NCI-H2029 treated with DMSO at 0.1 percent for 48 hours (cell line): ENCODE data around the gene TBX18.

Experiments used
- DNase-seq: peaks from one replicate; lab custom pipeline; 2025; lab: John Stamatoyannopoulos, UW

Gene TBX18

DNA sequence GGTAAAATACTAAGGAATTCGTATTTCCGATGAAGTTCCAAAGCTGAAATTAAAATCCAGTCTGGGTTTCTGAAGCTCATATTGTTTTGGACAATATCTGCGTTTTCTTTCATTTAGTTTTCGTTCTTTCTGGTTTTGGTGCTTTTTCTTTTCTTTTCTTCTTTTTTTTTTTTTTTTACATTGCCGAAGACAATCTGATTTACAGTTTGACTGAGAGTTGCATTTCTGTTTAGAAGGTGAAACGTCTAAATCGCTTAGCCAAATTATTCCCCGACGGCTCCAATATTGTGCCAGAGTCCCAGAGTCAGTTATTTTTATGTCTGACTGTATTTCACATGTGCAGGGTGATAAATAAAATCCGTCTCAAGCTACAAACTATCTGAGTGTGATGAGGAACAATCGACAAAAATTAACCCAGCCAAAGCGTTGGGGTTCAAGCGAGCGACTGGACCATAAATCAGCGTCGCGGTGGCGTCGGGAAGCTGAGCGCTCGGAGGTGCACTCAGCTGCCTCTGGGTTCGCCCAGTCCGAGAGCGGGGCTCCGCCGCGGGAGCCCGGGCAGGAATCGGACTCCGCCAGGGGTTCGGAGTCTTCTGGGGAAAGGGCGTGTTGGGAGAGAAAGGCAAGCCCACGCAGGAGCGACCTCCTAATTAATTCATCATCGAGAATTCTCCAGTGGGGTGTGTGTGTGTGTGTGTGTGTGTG lies 8.2 kb upstream of the TBX18 start:
- DNase-seq: no peak

GRCh38 chr6:84771756-84772356 lies 7.5 kb upstream of the TBX18 start:
- DNase-seq: no peak

DNA sequence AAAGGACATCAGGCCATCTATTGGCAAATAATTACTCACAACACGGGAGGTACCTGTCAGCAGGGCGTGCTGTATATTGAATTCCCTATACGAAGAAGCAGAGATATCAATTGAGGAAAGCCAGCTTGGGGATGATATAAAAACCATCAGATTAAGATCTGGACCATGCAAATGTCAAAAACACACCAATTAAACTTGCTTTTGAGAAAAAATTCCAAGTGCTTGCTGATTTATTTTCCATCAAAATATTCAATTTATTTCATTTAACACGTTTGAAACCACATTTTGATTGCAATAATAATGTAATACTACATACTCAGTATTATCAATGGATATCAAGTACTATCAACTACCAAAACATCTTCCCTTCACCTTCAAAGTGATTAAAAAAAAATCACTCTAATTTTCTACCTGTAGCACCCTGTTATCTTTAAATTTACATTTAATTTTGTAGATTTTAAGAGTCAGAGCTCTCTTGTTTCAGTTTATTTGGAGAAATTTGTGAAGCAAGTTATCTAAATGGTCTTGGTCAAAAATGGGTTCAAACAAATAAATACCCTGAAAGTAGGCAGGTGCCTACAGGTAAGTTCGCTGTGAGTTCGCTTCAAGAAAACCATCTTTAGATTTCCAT lies 6.8 kb upstream of the TBX18 start:
- DNase-seq: no peak

- DNase-seq: no peak
Observed at GRCh38 chr6:84770521-84770920, 6.1 kb upstream of the TBX18 start.

GRCh38 chr6:84769306-84769705 lies 4.9 kb upstream of the TBX18 start:
- DNase-seq: no peak

GRCh38 chr6:84768442-84769174 lies 4.2 kb upstream of the TBX18 start:
- no peak for DNase-seq

DNA sequence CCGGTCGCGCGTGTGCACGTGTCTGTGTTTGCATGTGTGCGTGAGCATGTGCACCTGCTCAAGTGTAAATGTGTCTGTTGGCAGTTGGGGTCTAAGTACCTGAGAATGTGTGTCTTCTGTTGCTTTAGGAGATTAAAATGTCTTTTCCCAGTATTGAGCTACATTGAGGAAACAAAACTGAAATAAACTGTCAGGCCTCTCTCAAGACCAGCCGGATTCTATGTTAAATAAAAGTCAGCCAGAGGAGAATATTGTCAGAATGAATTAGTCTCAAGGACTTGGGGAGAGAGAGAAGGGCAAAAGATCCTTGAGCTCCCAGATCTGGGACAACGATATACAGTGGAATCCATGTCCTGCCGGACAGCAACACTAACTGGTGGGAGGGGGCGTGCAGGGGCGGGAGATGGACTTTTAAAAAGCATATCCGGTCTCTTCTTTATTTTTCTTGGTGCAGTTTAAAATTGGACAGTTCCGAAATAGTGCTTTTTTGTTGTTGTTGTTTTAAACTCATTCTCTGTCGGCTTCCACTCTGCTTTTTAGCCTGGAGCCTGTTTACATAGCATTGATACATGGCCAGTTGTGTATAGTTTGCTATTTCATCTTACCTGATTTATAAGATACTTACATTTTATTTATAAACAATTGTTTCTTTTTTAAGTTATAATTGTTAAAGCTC lies 3.3 kb upstream of the TBX18 start:
- DNase-seq: no peak

GRCh38 chr6:84766799-84767525 lies 2.6 kb upstream of the TBX18 start:
- no peak for DNase-seq

DNA sequence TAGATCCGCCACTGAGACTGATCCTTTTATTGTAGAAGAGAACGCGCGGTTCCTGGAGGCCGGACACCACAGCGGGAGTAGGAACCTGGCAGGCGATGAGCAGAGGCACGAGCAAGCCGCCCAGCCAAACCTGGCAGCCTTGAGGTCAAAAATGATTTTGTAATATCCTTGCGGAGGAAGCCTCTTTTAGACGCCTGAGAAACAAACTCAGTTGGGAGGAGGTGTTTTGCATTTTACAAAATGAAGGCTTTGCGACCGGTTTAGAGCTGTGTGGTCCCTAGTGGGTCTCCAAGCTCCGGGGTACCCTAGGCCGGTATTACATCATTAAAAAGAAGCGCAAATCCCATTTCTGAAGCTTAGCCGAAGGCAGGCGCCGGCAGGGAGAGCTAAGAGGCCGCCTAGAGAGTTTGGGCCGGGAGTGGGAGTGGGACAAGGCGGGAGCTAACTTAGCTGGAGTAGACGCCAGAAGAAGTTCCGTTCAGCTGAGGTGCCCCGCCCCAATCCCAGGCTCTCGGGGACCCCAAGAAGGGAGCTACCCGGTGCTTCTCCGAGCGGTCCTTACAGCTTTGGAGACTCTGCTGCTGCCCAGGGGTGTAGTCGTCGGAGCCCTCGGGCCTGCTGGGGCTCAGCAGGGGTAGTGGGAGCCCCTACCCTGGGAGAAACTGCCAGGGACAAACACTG lies 1.9 kb upstream of the TBX18 start:
- DNase-seq: no peak

- DNase-seq: no peak
Observed at GRCh38 chr6:84763886-84764331, 489 bp downstream of the TBX18 start.

DNA sequence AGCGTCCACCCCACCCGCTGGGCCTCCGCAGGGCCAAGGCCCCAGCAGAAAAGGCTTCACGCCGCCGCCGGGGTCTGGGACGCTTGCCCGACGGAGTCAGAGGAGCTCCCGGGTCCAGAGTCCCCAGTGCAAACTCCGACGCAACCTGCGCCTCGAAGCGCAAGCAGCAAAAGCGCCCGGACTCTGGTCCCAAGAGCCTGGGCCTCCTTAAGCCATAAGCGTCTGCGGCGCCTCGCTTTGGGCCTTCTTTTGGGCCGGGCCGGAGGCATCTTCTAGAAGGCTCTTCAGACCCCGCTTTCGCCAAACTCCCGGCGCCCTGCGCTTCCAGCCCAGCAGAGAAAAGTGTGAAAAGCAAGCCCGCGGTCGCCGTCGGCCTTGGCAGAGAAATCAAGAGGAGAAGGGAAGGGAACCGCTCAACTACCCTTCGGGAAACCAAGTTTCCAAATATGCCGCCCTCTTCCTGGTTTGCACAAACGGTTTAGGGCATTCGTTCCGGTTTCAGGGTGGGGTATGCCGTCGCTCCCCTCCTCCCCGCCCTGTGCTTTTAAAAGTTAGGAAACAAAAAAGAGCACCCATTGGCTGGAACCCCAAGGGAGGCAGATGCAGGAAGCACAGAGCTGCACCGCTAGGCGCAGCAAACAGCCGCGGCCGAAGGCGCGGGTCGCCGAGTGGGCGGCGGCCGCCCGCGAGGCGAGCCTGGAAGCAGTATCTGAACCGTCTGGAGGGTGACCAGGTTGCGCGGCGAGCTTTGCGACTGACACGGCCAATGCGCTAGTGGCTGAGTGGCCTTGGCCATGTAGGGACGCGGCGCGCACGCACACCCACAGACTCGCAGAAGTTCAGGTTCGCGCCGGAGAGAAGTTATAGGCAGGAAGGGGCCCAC lies 1.2 kb downstream of the TBX18 start:
- no peak for DNase-seq

- DNase-seq: no peak
Observed at GRCh38 chr6:84762220-84763002, 2.0 kb downstream of the TBX18 start.

- no peak for DNase-seq
Observed at GRCh38 chr6:84758486-84758885, 5.9 kb downstream of the TBX18 start.

GRCh38 chr6:84756877-84757276 lies 7.5 kb downstream of the TBX18 start:
- DNase-seq: no peak

- no peak for DNase-seq
Observed at GRCh38 chr6:84756466-84756865, 7.9 kb downstream of the TBX18 start.

DNA sequence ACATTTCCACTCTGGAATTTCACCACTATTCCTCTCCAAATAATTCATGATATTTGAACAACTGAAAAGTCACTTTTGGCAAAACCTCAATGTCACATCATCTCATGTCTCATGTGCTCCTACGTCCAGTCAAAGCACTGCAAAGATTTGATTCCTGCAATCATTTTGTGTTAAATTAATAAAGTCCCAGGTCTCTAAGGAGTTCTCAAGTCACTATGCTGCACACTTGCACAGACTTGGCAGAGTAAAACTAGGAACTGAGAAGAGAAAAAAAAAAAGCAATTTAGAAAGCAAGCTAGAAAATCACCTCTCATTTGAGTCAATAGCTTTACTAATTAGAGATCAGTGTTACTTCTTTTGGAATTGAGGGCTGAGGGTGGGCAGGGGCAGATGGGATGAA lies 11.2 kb downstream of the TBX18 start:
- DNase-seq: no peak

DNA sequence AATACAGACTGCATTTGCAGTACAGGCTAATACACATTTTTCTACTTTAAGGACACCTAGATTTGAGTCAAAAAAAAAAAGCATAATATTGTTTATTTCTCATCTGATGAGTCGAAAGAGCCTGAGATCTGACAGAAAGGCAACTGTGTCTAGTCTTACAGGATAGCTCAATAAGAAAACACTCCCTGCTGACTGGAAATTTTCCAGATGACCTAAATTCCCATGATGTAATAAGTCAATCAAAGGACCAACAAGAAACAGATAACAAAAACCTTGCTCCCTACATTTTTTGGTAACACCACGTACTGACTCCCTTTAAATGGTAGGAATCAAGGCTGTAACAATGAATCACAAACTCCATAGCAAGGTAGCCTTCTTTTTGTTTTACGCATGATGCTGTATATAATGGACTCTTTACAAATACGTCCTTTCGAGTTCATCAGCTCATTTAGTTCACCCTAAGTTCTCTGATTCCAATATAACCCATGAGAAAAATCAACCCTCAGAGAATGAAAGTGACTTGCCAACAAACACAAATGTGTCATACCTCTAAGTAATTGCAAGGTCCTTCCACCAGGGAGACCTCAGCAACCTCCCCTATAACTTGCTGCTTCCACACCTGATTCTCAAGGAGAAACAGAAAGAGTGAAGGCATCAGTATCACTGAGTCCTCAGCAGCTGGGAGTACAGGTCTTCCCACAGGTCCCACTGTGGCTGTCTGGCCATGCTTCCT lies 12.1 kb downstream of the TBX18 start:
- DNase-seq: no peak

- DNase-seq: no peak
Observed at GRCh38 chr6:84749181-84749580, 15.2 kb downstream of the TBX18 start.
